ENCODE data around the gene TRAK2. TPM values are rescaled to one million over a fixed set of nuclear protein-coding genes. Genes with fewer than 3 reads are reported as not detected.

TRAK2 gene
- total RNA-seq, 1 experiment from 2014 or later: 15.2 TPM

DNA sequence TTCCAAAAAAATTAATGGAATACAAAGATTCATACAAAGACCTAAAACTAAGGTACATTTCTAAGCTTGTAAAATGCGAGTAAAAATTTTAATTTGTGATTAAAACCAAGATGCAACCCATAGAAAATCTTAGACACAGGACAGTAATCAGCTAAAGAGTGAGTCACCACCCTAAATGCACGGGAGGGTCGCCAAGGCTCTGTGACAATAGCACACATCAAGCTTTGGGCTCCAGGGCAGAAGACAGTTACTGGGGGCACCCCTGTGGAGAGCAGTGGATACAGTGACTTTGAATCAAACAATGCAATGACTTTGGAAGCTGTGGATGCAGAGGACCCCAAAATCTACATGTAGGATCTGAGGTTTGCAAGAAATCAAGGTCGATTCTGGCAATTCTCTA is 101.7 kb downstream of the TRAK2 start (continued):
- no peak for TF ChIP-seq TCF7L2 (IDR thresholded peaks at IDR 0.05; ENCODE audit: borderline replicate concordance, extremely low read depth, insufficient read depth, insufficient read length)
- no peak for TF ChIP-seq EZH2 (IDR thresholded peaks at IDR 0.05)
- TF ChIP-seq ZFX (IDR thresholded peaks at IDR 0.05): no peak
- TF ChIP-seq ELF1 (IDR thresholded peaks at IDR 0.05; ENCODE audit: borderline replicate concordance, low read depth): no peak
- no peak for TF ChIP-seq CEBPB (IDR thresholded peaks at IDR 0.05; ENCODE audit: low read depth)
- TF ChIP-seq SRF (IDR thresholded peaks at IDR 0.05; ENCODE audit: low read depth): no peak
- no peak for TF ChIP-seq POLR2AphosphoS5 (IDR thresholded peaks at IDR 0.05; ENCODE audit: low read depth, low read length)
- TF ChIP-seq ATF3 (IDR thresholded peaks at IDR 0.05): no peak
- TF ChIP-seq JUND (IDR thresholded peaks at IDR 0.05): no peak
- TF ChIP-seq FOSL1 (IDR thresholded peaks at IDR 0.05; ENCODE audit: low read depth): no peak

- no peaks in the 10 kb centered on the region for H3K27me3 ChIP-seq (ENCODE audit: insufficient read depth, low read length)
- no peaks in the 10 kb centered on the region for H3K36me3 ChIP-seq (ENCODE audit: control insufficient read depth in 1 of 2, insufficient read depth in 2 of 2, low read length in 2 of 2)
- H3K9ac ChIP-seq (ENCODE audit: low read length): no peak overlapping the region
- no peak overlapping the region for H3K4me3 ChIP-seq (replicated peaks in 1 of 2; ENCODE audit: low read depth in 1 of 2, low read length in 2 of 2)
- ATAC-seq (no peak), DNase-seq (ENCODE audit: low read depth, low spot score) (no peak)
- H3K4me1 ChIP-seq (ENCODE audit: control insufficient read depth in 1 of 2, insufficient read depth in 2 of 2, low read length in 2 of 2): no peaks in the 10 kb centered on the region; a peak in 2 of 4 replicates
- H4K20me1 ChIP-seq (ENCODE audit: insufficient read depth): no peaks in the 10 kb centered on the region
- H3K79me2 ChIP-seq (ENCODE audit: insufficient read depth, low read length): no peaks in the 10 kb centered on the region
- RAD21 ChIA-PET (ENCODE audit: low non-redundant PET in 1 of 2, low total read pairs in 2 of 2, uncharacterized antibody in 2 of 2, unreplicated experiment in 2 of 2): no interaction called here
- TF ChIP-seq FOSL1 (IDR thresholded peaks at IDR 0.05; ENCODE audit: low read depth) (no peak), EZH2 (IDR thresholded peaks at IDR 0.05) (no peak), SRF (IDR thresholded peaks at IDR 0.05; ENCODE audit: low read depth) (no peak), ELF1 (IDR thresholded peaks at IDR 0.05; ENCODE audit: borderline replicate concordance, low read depth) (no peak), CBX3 (IDR thresholded peaks at IDR 0.05; ENCODE audit: low read depth) (no peak)
- CTCF ChIA-PET: no interaction called here
- H2AFZ ChIP-seq (ENCODE audit: low read depth, low read length, poor library complexity, severe bottlenecking): no peak overlapping the region
- POLR2A ChIA-PET: no interaction called here
- no peak overlapping the region for H3K27ac ChIP-seq (ENCODE audit: low read depth, low read length)
- no TSS peak for BruUV-seq (replicated peaks)
- no peak overlapping the region for H3K4me2 ChIP-seq (ENCODE audit: low read length)
- no peaks in the 10 kb centered on the region for H3K9me2 ChIP-seq (ENCODE audit: insufficient read depth)
- H3K9me3 ChIP-seq (ENCODE audit: control insufficient read depth in 1 of 2, insufficient read depth in 1 of 2, low read depth in 1 of 2, low read length in 2 of 2): no peaks in the 10 kb centered on the region
- intact Hi-C loops (cut with micrococcal nuclease): no loop called here
Observed at GRCh38 chr2:201348758-201349157, 102.5 kb downstream of the TRAK2 start.
